Measurements from ENCODE around the gene PIK3R1. TPM values are rescaled to one million over a fixed set of nuclear protein-coding genes. Genes with fewer than 3 reads are reported as not detected.

Gene PIK3R1
- total RNA-seq, 1 donor from 2014 or later = 166 TPM

DNA sequence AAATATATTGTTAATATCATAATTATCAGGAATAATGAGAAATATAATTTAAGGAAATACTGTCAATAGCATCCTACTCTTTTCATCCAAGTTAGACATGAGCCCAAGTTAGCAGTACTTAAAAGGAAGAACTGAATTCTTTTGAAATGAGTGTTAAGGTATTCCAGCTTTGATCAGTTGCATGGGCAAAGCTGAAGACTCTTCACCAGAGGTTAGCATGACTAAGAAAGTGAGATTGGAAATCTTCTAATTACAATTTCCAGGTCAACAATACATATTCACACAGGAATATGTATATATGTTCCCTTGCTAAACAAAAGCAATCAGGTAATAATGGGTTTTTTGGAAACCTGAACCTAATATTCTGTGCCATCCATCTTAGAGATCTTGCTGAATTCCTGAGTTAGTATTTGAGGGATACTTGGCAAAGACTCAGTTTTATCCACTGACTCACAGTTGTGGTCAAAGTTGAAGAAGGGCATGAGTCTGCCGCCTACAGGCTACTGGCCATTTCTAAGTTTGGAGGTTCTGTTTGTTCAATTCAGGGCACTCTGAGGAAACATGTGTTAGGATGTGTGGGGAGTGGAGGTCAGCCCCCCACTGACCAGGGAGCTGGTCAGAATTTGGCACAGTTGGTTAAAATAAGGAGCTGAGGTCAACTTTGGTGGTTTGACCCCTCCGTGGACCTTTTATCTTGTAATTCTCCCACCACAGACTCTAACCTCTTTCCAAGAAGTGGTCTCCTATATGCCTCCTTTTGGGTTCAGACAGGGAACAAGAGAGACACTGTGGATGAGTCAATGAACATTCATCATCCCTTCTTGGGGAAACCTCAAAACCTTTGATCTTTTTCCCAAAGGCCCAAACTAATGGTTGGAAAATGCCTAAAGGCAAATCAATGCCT, 118.3 kb downstream of the PIK3R1 start:
- intact Hi-C loops (cut with DNase I) = no loop called here
- no peak for DNase-seq (ENCODE audit: low spot score)

DNA sequence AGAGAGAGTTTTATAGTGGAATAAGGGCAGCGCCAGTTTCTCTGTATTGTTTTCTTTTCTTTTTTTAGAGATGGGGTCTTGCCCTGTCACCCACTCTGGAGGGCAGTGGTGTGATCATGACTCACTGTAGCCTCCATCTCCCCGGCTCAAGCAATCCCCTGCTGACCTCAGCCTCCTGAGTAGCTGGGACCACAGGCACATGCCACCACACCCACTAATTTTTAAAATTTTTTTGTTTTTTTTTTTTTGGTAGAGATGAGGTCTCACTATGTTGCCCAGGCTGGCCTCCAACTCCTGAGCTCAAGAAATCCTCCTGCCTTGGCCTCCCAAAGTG, 119.0 kb downstream of the PIK3R1 start:
- no peak for DNase-seq (ENCODE audit: low spot score)
- intact Hi-C loops (cut with DNase I) = no loop called here

DNA sequence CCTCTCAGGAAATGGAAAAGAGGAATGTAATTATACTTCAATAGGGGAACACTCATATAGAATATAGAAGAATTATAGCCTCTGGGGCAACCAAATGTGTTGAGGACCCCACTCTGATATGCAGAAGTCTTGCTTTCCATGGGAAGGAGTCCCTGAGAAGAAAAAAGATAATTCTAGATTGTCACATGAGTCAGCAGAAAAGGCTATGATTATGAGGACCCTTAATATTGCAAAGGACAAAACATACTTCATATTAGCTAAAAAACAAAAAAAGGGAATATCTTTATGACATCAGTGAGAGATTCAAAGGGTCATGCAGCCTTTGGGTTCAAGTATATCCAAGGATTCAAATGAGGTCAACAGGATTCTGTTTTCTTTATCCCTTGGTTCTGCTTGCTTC, 119.5 kb downstream of the PIK3R1 start:
- intact Hi-C loops (cut with DNase I) = loop anchor here (5.0 kb wide), 1 partner anchor 97 kb away; no protein-coding TSS in a partner anchor

DNA sequence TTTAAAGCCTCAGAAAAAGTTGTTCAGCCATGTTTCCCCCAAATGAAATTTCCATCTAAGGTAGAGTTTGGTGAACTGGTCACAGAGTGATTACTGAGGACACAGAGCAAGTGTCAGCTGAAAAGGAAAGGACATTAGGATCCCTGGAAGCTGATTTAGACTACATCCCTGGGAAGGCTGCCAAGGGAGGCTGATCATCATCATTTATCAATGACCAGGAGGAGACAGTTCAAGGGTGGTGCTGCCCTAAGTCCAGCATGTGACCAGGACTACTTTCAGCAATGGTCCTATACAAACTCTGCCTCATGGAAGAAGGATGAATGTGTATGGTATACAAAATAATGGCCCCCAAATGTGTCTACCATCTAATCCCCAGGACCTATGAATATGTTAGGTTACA, 120.6 kb downstream of the PIK3R1 start:
- intact Hi-C loops (cut with DNase I) = loop anchor here (5.0 kb wide), 1 partner anchor 96 kb away; no protein-coding TSS in a partner anchor

More for the DNA sequence above, 119.5 kb downstream of the PIK3R1 start:
- no peak for DNase-seq (ENCODE audit: low spot score)

DNA sequence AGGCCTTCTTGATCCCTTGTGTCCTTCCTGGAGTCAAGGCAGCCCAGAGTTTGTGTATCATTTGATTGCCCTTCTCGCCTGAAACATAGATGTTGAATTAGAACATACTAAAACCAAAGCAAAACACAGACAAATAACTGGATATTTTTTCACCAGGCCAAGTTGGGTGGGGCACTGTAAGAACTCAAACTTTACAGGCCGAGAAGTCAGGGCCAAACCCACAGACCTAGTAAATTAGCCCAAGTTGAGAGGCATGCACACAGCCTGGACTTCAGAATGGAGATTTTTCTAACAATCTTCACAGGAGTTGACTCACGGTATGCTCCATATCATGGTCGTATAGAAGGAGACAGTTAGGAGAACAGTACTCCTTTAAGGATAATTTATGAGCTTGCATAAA, 121.7 kb downstream of the PIK3R1 start:
- intact Hi-C loops (cut with DNase I) = loop anchor here (5.0 kb wide), 1 partner anchor 95 kb away; no protein-coding TSS in a partner anchor
- DNase-seq (ENCODE audit: low spot score) = no peak

More for the DNA sequence above, 120.6 kb downstream of the PIK3R1 start:
- no peak for DNase-seq (ENCODE audit: low spot score)

DNA sequence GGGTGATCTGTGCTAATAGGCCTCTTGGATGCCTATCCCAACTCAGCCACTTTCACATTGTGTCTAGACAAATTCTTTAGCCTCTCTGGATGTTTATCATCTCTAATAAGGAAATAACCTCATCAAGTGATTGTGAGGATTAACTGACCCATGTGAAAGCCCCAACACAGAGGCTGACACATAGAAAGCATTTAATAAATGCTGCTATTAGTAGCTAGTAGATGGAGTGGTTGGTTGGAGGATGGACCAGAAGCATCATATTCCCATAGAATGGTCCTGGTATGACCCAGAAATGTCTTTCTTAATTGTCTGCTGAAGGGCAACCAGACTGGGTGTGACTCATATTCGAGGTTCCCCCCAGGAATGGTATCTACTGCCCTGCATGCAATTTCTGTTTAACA, 124.4 kb downstream of the PIK3R1 start:
- intact Hi-C loops (cut with DNase I) = loop anchor here (5.0 kb wide), 3 partner anchors 53 to 107 kb away; no protein-coding TSS in a partner anchor
- no peak for DNase-seq (ENCODE audit: low spot score)

DNA sequence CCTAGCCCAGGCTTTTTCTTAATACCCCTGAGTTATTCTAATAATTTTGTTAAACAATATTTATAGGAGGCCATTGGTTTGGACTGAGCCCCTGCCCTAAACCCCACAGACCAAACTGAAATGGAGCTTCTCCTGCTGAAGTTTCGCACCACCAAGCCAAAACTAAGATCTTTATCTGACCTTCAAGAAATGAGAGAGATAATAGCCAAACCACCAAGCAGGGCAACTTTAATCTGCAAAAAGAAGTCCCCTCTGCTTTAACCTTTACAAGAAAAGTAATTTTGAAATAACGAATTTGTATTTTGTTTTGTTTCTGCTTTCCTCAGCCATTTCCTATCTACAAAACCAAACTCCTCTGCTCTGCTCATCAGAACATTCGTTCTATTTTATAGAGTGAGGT, 125.5 kb downstream of the PIK3R1 start:
- intact Hi-C loops (cut with DNase I) = loop anchor here (5.0 kb wide), 2 partner anchors 54 to 106 kb away; no protein-coding TSS in a partner anchor
- DNase-seq (ENCODE audit: low spot score) = no peak

DNA sequence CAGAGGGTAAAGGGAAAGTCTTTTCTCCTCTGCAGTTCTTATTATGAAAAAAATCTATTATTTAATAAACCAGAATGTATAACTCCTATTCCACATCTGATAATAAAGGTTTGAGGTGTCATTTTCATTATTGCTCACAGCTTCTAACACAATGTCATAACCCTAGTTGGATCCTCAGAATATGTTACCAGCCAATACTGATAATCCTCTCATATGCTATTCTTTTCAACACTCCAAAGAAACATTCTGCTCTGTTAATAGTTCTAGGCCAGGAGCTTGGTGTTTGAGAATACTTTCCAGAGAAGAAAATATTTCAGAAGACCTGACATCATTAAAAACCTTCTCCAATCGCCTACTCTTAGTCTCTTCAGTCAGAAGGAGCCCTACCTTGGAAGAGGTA, 127.1 kb downstream of the PIK3R1 start:
- DNase-seq (ENCODE audit: low spot score) = no peak
- intact Hi-C loops (cut with DNase I) = loop anchor here (5.0 kb wide), 2 partner anchors 55 to 105 kb away; no protein-coding TSS in a partner anchor

DNA sequence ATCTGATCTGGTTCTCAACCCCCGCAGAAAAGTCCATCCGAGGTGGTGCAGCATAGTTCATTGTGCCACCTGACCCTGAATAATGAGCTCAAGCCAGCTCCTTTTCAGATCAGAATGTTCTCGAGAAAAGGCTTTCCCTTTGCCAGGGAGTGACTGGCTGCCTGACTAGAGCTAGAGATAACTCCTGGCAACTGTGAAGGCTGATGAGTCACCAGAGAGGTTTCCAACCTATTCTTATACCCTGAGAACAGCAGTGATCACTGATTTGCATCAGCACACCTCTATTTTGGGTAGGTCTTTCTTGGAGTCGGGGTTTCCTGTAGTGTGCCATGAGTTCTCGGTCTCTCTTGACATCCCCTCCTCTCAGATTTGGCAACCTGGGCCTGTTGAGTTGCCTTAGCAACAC, 127.9 kb downstream of the PIK3R1 start:
- no peak for DNase-seq (ENCODE audit: low spot score)
- intact Hi-C loops (cut with DNase I) = loop anchor here (5.0 kb wide), 2 partner anchors 56 to 104 kb away; no protein-coding TSS in a partner anchor

DNA sequence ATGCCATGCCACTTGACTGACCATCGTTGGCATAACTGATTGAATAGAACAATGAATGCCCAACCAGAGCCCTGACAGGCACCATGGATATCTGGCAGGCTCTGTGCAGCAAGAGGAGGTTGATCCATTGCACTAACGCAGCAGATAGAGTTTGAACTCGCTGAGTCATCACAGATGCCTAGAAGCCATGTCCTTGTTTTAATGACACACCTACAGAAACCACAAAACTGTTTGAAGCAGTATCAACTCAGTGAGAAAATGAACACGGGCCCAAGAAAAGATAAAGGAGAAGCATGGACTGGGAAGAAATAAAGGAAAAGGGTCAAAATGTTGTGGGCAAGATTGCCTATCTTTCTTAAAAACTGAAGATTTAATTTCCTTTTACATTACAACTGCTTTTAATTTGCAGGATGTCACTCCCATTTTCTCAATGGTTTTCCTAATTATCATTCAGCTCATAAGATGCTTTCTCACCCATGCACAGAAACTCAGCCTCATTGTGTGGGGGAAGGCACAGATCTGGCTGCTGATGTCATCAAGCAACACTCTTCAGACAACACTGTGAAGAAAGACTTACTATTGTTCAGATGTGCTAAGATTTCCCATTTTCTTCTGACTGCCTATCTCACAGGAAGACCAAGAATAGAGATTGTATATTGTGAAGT, 129.0 kb downstream of the PIK3R1 start:
- intact Hi-C loops (cut with DNase I) = loop anchor here (5.0 kb wide), 2 partner anchors 57 to 103 kb away; no protein-coding TSS in a partner anchor
- DNase-seq (ENCODE audit: low spot score) = no peak

DNA sequence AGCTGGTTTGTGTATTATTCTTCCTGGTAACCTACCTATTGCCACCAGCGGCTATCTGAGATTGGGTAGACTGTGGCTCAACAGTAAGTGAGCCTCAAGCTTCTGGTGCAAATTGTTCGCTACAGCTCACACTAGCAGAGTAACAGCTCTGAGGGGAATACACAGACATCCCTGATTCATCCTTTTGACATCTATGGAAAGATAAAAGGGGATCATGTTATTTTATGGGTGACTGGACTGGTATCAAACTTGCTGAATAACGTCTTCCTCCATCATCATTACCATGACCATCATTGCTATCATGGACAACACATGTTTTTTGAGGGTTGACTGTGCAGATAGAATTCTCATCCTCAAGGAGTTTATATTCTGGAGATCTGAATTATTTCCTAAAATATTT, 129.6 kb downstream of the PIK3R1 start:
- DNase-seq (ENCODE audit: low spot score) = no peak
- intact Hi-C loops (cut with DNase I) = no loop called here

DNA sequence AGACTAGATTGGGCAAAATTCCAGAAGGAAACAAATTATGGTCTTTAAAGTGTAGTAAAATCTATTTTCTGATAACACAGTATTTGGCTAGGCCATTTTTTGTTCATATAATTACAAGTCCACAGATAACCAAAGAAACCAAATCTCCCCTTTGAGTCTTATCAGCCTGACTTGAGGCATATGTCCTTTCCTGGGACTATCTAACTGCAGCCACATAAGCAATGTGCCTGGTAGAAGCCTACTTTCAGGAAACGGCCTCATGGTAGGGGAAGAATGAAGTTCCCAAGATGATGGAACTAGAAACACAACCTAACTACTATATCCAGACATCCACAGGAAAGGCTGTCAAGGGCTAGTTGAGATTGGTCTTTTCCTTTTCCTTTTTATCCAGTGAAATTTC, 130.0 kb downstream of the PIK3R1 start:
- DNase-seq (ENCODE audit: low spot score) = no peak
- intact Hi-C loops (cut with DNase I) = no loop called here

DNA sequence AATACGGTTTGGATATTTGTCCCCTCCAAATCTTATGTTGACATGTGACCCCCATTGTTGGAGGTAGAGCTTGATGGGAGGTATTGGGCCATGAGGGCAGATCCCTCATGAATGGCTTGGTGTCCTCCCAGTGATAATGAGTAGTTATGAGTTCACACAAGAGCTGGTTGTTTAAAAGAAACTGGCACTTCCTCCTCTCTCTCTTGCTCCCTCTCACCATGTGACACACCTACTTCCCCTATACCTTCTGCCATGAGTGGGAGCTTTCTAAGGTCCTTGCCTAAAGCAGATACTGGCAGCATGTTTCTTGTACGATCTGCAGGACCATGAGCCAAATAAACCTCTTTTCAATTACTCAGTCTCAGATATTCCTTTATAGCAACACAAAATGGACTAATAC, 132.0 kb downstream of the PIK3R1 start:
- intact Hi-C loops (cut with DNase I) = no loop called here
- no peak for DNase-seq (ENCODE audit: low spot score)

DNA sequence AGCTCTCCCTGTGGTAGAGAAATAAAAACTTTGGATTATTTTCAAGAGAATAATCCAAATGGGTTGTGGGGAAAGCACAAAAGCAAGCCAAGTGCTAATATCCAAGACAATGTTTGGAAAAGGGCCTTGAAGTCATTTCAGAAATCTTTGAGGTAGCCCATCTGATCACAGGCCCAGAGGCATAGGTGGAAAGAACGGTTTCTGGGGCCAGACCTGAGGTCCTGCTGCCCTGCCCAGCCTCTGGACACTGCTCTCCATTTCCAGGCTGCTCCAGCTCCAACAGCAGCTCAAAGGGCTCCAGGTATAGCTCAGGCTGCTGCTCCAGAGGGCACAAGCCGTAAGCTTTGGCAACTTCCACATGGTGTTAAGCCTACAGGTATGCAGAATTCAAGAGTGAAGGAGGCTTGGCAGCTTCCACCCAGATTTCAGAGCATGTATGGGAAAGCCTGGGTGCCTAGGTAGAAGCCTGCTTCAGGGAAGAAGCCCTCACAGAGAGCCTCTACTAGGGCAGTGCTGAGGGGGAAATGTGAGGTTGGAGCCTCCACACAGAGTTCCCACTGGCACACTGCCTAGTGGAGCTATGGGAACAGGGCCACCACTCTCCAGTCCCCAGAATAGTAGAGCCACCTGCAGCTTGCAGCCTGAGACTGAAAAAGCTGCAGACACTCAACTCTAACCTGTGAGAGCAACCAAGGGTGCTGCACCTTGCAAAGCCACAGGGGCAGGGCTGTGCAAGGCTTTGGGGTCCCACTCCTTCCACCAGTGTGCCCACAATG, 133.1 kb downstream of the PIK3R1 start:
- intact Hi-C loops (cut with DNase I) = no loop called here
- DNase-seq (ENCODE audit: low spot score) = no peak

DNA sequence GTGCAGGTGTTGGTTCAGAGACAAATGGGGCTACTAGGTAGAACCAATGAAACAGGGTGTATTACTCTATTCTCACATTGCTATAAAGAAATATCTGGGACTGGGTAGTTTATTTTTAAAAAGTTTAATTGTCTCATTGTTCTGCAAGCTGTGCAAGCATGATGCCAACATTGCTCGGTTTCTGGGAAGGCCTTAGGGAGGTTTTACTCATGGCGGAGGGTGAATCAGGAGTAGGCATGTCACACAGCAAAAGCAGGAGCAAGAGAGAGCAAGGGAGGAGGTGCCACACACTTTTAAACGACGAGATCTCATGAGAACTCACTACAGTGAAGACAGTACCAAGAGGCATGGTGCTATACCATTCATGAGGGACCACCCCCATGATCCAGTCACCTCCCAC, 134.6 kb downstream of the PIK3R1 start:
- DNase-seq (ENCODE audit: low spot score) = no peak
- intact Hi-C loops (cut with DNase I) = no loop called here

Data from cardiac septum (tissue), 1 donor.